Measurements from ENCODE around the gene NID2. TPM values are rescaled to one million over a fixed set of nuclear protein-coding genes. Genes with fewer than 3 reads are reported as not detected.

The NID2 gene
- total RNA-seq, 2 experiments from 2014 or later: not detected

Other genes with a start within 250 kb of the NID2 start
- gene GNG2, start 208.4 kb downstream of the NID2 start, total RNA-seq: 100 to 1,000 TPM; 146 TPM
- gene RTRAF, start 79.5 kb downstream of the NID2 start, total RNA-seq: 100 to 1,000 TPM; 222 to 238 TPM
- gene PTGDR, start 198.6 kb upstream of the NID2 start, total RNA-seq: under 1 TPM; 0.12 TPM
- 10 to 100 TPM; 10.7 to 12.9 TPM for gene PTGER2, start 245.3 kb upstream of the NID2 start, total RNA-seq